ENCODE measurements around the gene ZNF630. TPM values are rescaled to one million over a fixed set of nuclear protein-coding genes. Genes with fewer than 3 reads are reported as not detected.

ZNF630 gene
- total RNA-seq, 2 experiments from 2014 or later: 1.3 to 2.7 TPM

Other genes with a start within 250 kb of the ZNF630 start
- 4.9 and 7.1 TPM in 2 replicates for gene ZNF81, start 234.7 kb downstream of the ZNF630 start, total RNA-seq (2014; rRNA removed; shearing (Covaris generic))
- 12.3 and 12.8 TPM in 2 replicates for gene ZNF81, start 234.7 kb downstream of the ZNF630 start, total RNA-seq (2022)
- gene ZNF182, start 67.7 kb downstream of the ZNF630 start, total RNA-seq (2014; rRNA removed; shearing (Covaris generic)): 5.0 and 6.1 TPM in 2 replicates
- 9.7 and 9.8 TPM in 2 replicates for gene ZNF182, start 67.7 kb downstream of the ZNF630 start, total RNA-seq (2022)
- not detected in 2 replicates for gene SPACA5, start 64.7 kb downstream of the ZNF630 start, total RNA-seq (2014; rRNA removed; shearing (Covaris generic))
- not detected in 2 replicates for gene SPACA5, start 64.7 kb downstream of the ZNF630 start, total RNA-seq (2022)
- not detected in 2 replicates for gene SPACA5B, start 59.0 kb upstream of the ZNF630 start, total RNA-seq (2014; rRNA removed; shearing (Covaris generic))
- not detected in 2 replicates for gene SPACA5B, start 59.0 kb upstream of the ZNF630 start, total RNA-seq (2022)
- gene SSX5, start 125.2 kb upstream of the ZNF630 start, total RNA-seq (2014; rRNA removed; shearing (Covaris generic)): not detected in 2 replicates
- not detected in 2 replicates for gene SSX5, start 125.2 kb upstream of the ZNF630 start, total RNA-seq (2022)
- not detected in 2 replicates for gene SSX1, start 183.8 kb upstream of the ZNF630 start, total RNA-seq (2014; rRNA removed; shearing (Covaris generic))
- not detected in 2 replicates for gene SSX1, start 183.8 kb upstream of the ZNF630 start, total RNA-seq (2022)